ENCODE results near the gene DNAH12. TPM values are rescaled to one million over a fixed set of nuclear protein-coding genes. Genes with fewer than 3 reads are reported as not detected.

The DNAH12 gene
- polyA plus RNA-seq (2013), result 0.08 and 0.10 TPM in 2 replicates

- Histone ChIP-seq H2BK5ac (ENCODE audit: low read depth, low read length, poor library complexity) (no peak within 1 kb of the TSS), H2AFZ (ENCODE audit: insufficient read depth, low read length, poor library complexity) (peak within 1 kb of the TSS; percentile 79), H3K9me3 (ENCODE audit: insufficient read depth, low read depth, low read length) (no peaks in the 10 kb centered on the region), H3K4me2 (ENCODE audit: low read length) (peak within 1 kb of the TSS; percentile 74), H3K4me3 (ENCODE audit: low read depth, low read length) (no peak within 1 kb of the TSS), H2BK120ac (ENCODE audit: insufficient read depth, low read length, poor library complexity) (no peak within 1 kb of the TSS), H4K91ac (ENCODE audit: low read depth, low read length) (no peak within 1 kb of the TSS), H3K18ac (ENCODE audit: low read length) (no peak within 1 kb of the TSS), H3K79me1 (ENCODE audit: low read length) (no peaks in the 10 kb centered on the region), H3K14ac (ENCODE audit: low read length) (no peak within 1 kb of the TSS), H3K27me3 (ENCODE audit: insufficient read depth, low read length) (no peaks in the 10 kb centered on the region), H3K79me2 (ENCODE audit: control insufficient read depth, insufficient read depth, low read length, poor library complexity) (no peaks in the 10 kb centered on the region), H3K9ac (ENCODE audit: low read length) (no peak within 1 kb of the TSS), H3K4ac (ENCODE audit: low read depth, low read length) (no peak within 1 kb of the TSS), H3K27ac (ENCODE audit: low read depth, low read length) (no peak within 1 kb of the TSS), H2AK5ac (ENCODE audit: low read length) (no peak within 1 kb of the TSS), H4K8ac (ENCODE audit: low read depth, low read length) (no peak within 1 kb of the TSS), H2BK12ac (ENCODE audit: low read length) (no peak within 1 kb of the TSS), H3K23ac (ENCODE audit: low read length) (no peak within 1 kb of the TSS), H3K4me1 (ENCODE audit: control insufficient read depth in 1 of 2, insufficient read depth in 2 of 2, low read length in 2 of 2) (peaks cover 0 to 5% of the 10 kb centered on the region in 2 experiments), H4K12ac (ENCODE audit: low read depth, low read length) (no peak within 1 kb of the TSS), H3K36me3 (ENCODE audit: control insufficient read depth in 1 of 2, insufficient read depth in 2 of 2, low read length in 2 of 2) (no peaks in the 10 kb centered on the region)
- peak; percentile 37 to 71 for DNase-seq
- no CpG with 5 or more reads among the region's 20 CpGs for WGBS (ENCODE audit: extremely low coverage, insufficient coverage, insufficient read length)
These were observed at the start of gene DNAH12 for GRCh38 chr3:57544181-57545125. Gene DNAH12 (minus strand): TSS chr3:57544344. CDS start chr3:57542870, 1,474 bp downstream.

- no peaks in the 10 kb centered on the region for H3K9me3 ChIP-seq (ENCODE audit: insufficient read depth, low read depth, low read length)
- peak overlapping the region; percentile 30 for H3K4me2 ChIP-seq (ENCODE audit: low read length)
- H3K27me3 ChIP-seq (ENCODE audit: insufficient read depth, low read length), result no peaks in the 10 kb centered on the region
- no peak overlapping the region for H3K4me3 ChIP-seq (ENCODE audit: low read depth, low read length)
- no peak overlapping the region for H3K18ac ChIP-seq (ENCODE audit: low read length)
- H3K27ac ChIP-seq (ENCODE audit: low read depth, low read length), result no peak overlapping the region
- peak overlapping the region; percentile 96 for H3K4ac ChIP-seq (ENCODE audit: low read depth, low read length)
- H2BK5ac ChIP-seq (ENCODE audit: low read depth, low read length, poor library complexity), result no peak overlapping the region
- no peak overlapping the region for H3K14ac ChIP-seq (ENCODE audit: low read length)
- no peak overlapping the region for H2AFZ ChIP-seq (ENCODE audit: insufficient read depth, low read length, poor library complexity)
- no CpG with 5 or more reads among the region's 6 CpGs for WGBS (ENCODE audit: extremely low coverage, insufficient coverage, insufficient read length)
- no peak overlapping the region for H4K12ac ChIP-seq (ENCODE audit: low read depth, low read length)
- peaks cover 29% of the 10 kb centered on the region for H3K79me2 ChIP-seq (ENCODE audit: control insufficient read depth, insufficient read depth, low read length, poor library complexity)
- peaks cover 0 to 7% of the 10 kb centered on the region in 2 experiments for H3K4me1 ChIP-seq (ENCODE audit: control insufficient read depth in 1 of 2, insufficient read depth in 2 of 2, low read length in 2 of 2)
- peaks cover 8% of the 10 kb centered on the region in 2 experiments for H3K36me3 ChIP-seq (ENCODE audit: control insufficient read depth in 1 of 2, insufficient read depth in 2 of 2, low read length in 2 of 2)
- no peak overlapping the region for H3K9ac ChIP-seq (ENCODE audit: low read length)
- H4K91ac ChIP-seq (ENCODE audit: low read depth, low read length), result no peak overlapping the region
- no peak overlapping the region for H3K23ac ChIP-seq (ENCODE audit: low read length)
- DNase-seq, result peak; percentile 60 to 87
- no peak overlapping the region for H2BK12ac ChIP-seq (ENCODE audit: low read length)
- H2AK5ac ChIP-seq (ENCODE audit: low read length), result no peak overlapping the region
- no peak overlapping the region for H4K8ac ChIP-seq (ENCODE audit: low read depth, low read length)
- H3K79me1 ChIP-seq (ENCODE audit: low read length), result peaks cover 7% of the 10 kb centered on the region
- no peak overlapping the region for H2BK120ac ChIP-seq (ENCODE audit: insufficient read depth, low read length, poor library complexity)
These were observed 48.2 kb upstream of the DNAH12 start for GRCh38 chr3:57592306-57592705.

- peak overlapping the region; percentile 88 for H3K4ac ChIP-seq (ENCODE audit: low read depth, low read length)
- no peak overlapping the region for H2AFZ ChIP-seq (ENCODE audit: insufficient read depth, low read length, poor library complexity)
- no peak for DNase-seq
- no peak overlapping the region for H2BK12ac ChIP-seq (ENCODE audit: low read length)
- no peaks in the 10 kb centered on the region for H3K79me1 ChIP-seq (ENCODE audit: low read length)
- no peak overlapping the region for H4K91ac ChIP-seq (ENCODE audit: low read depth, low read length)
- H3K27me3 ChIP-seq (ENCODE audit: insufficient read depth, low read length), result no peaks in the 10 kb centered on the region
- H4K12ac ChIP-seq (ENCODE audit: low read depth, low read length), result no peak overlapping the region
- H3K79me2 ChIP-seq (ENCODE audit: control insufficient read depth, insufficient read depth, low read length, poor library complexity), result peaks cover 18% of the 10 kb centered on the region
- H3K18ac ChIP-seq (ENCODE audit: low read length), result no peak overlapping the region
- WGBS (ENCODE audit: extremely low coverage, insufficient coverage, insufficient read length), result no CpG with 5 or more reads among the region's 2 CpGs
- H2AK5ac ChIP-seq (ENCODE audit: low read length), result no peak overlapping the region
- peaks cover 15% of the 10 kb centered on the region in 2 experiments for H3K36me3 ChIP-seq (ENCODE audit: control insufficient read depth in 1 of 2, insufficient read depth in 2 of 2, low read length in 2 of 2)
- no peak overlapping the region for H3K9ac ChIP-seq (ENCODE audit: low read length)
- H3K4me2 ChIP-seq (ENCODE audit: low read length), result no peak overlapping the region
- H3K23ac ChIP-seq (ENCODE audit: low read length), result no peak overlapping the region
- H4K8ac ChIP-seq (ENCODE audit: low read depth, low read length), result no peak overlapping the region
- H3K4me3 ChIP-seq (ENCODE audit: low read depth, low read length), result no peak overlapping the region
- no peak overlapping the region for H3K27ac ChIP-seq (ENCODE audit: low read depth, low read length)
- H2BK120ac ChIP-seq (ENCODE audit: insufficient read depth, low read length, poor library complexity), result no peak overlapping the region
- no peaks in the 10 kb centered on the region for H3K9me3 ChIP-seq (ENCODE audit: insufficient read depth, low read depth, low read length)
- H3K14ac ChIP-seq (ENCODE audit: low read length), result no peak overlapping the region
- no peak overlapping the region for H2BK5ac ChIP-seq (ENCODE audit: low read depth, low read length, poor library complexity)
- H3K4me1 ChIP-seq (ENCODE audit: control insufficient read depth in 1 of 2, insufficient read depth in 2 of 2, low read length in 2 of 2), result peaks cover 0 to 5% of the 10 kb centered on the region in 2 experiments
These were observed 43.8 kb upstream of the DNAH12 start for GRCh38 chr3:57587905-57588304.

- H3K27ac ChIP-seq (ENCODE audit: low read depth, low read length), result no peak overlapping the region
- H3K27me3 ChIP-seq (ENCODE audit: insufficient read depth, low read length), result no peaks in the 10 kb centered on the region
- H3K18ac ChIP-seq (ENCODE audit: low read length), result no peak overlapping the region
- no peak overlapping the region for H3K14ac ChIP-seq (ENCODE audit: low read length)
- H2BK12ac ChIP-seq (ENCODE audit: low read length), result no peak overlapping the region
- no peak for DNase-seq
- H3K23ac ChIP-seq (ENCODE audit: low read length), result no peak overlapping the region
- no peak overlapping the region for H4K12ac ChIP-seq (ENCODE audit: low read depth, low read length)
- no peak overlapping the region for H3K4me2 ChIP-seq (ENCODE audit: low read length)
- peaks cover 16% of the 10 kb centered on the region for H3K79me2 ChIP-seq (ENCODE audit: control insufficient read depth, insufficient read depth, low read length, poor library complexity)
- no peak overlapping the region for H2BK5ac ChIP-seq (ENCODE audit: low read depth, low read length, poor library complexity)
- H3K4me3 ChIP-seq (ENCODE audit: low read depth, low read length), result no peak overlapping the region
- H4K8ac ChIP-seq (ENCODE audit: low read depth, low read length), result no peak overlapping the region
- no peak overlapping the region for H2BK120ac ChIP-seq (ENCODE audit: insufficient read depth, low read length, poor library complexity)
- H2AK5ac ChIP-seq (ENCODE audit: low read length), result no peak overlapping the region
- no peak overlapping the region for H2AFZ ChIP-seq (ENCODE audit: insufficient read depth, low read length, poor library complexity)
- peaks cover 0 to 3% of the 10 kb centered on the region in 2 experiments for H3K4me1 ChIP-seq (ENCODE audit: control insufficient read depth in 1 of 2, insufficient read depth in 2 of 2, low read length in 2 of 2)
- H3K79me1 ChIP-seq (ENCODE audit: low read length), result no peaks in the 10 kb centered on the region
- H3K9ac ChIP-seq (ENCODE audit: low read length), result no peak overlapping the region
- no peak overlapping the region for H4K91ac ChIP-seq (ENCODE audit: low read depth, low read length)
- H3K9me3 ChIP-seq (ENCODE audit: insufficient read depth, low read depth, low read length), result no peaks in the 10 kb centered on the region
- WGBS (ENCODE audit: extremely low coverage, insufficient coverage, insufficient read length), result no CpG with 5 or more reads among the region's 6 CpGs
- peaks cover 15 to 17% of the 10 kb centered on the region in 2 experiments for H3K36me3 ChIP-seq (ENCODE audit: control insufficient read depth in 1 of 2, insufficient read depth in 2 of 2, low read length in 2 of 2)
- peak overlapping the region; percentile 99 for H3K4ac ChIP-seq (ENCODE audit: low read depth, low read length)
These were observed 42.6 kb upstream of the DNAH12 start for GRCh38 chr3:57586778-57587177.
